H1 (cell line): ENCODE data around the gene PRUNE1. TPM values are rescaled to one million over a fixed set of nuclear protein-coding genes. Genes with fewer than 3 reads are reported as not detected.

ENCODE experiments used
- CTCF ChIA-PET: fragments of 300-600 bp; sonication (Branson Sonifier 250); formaldehyde crosslinking; loops from one replicate; lab custom pipeline; 2021; ENCODE audit not compliant: partially characterized antibody; lab: Charles Lee
- POLR2A ChIA-PET: fragments of 300-600 bp; sonication (Branson Sonifier 250); formaldehyde crosslinking; loops from one replicate; lab custom pipeline; 2021; ENCODE audit warnings: inconsistent platforms; ENCODE audit not compliant: partially characterized antibody; lab: Charles Lee
- DNase-seq, 2 experiments: peaks; one replicate each; pipeline versions ENCODE4 v3.0.0 to v3.0.0-alpha.2; 2010 to 2022; ENCODE audit warnings: low spot score in 2 of 2, low read depth in 1 of 2, mixed read lengths in 1 of 2
- FAIRE-seq: peaks from 2 replicates; lab custom pipeline; 2011; peaks lifted over from hg19 to GRCh38; lab: Jason Lieb, UNC
- H2AFZ ChIP-seq: 2 replicates; pipeline ENCODE4 v1.8.1; 2012; ENCODE audit warnings: low read length, inconsistent platforms
- H2AK5ac ChIP-seq: 2 replicates; pipeline ENCODE4 v1.6.1; 2013; ENCODE audit warnings: low read depth, low read length
- H2BK120ac ChIP-seq: replicated peaks from 2 replicates; pipeline ENCODE3; 2013; ENCODE audit warnings: low read depth, low read length, inconsistent platforms
- H2BK12ac ChIP-seq: 2 replicates; pipeline ENCODE4 v1.6.1; 2013; ENCODE audit warnings: low read depth, low read length
- H2BK15ac ChIP-seq: 2 replicates; pipeline ENCODE4 v1.6.1; 2013; ENCODE audit warnings: low read length
- H2BK20ac ChIP-seq: 2 replicates; pipeline ENCODE4 v1.6.1; 2013; ENCODE audit warnings: low read length
- H2BK5ac ChIP-seq: 2 replicates; pipeline ENCODE4 v1.6.1; 2013; ENCODE audit warnings: low read depth, low read length
- H3K14ac ChIP-seq: 2 replicates; pipeline ENCODE4 v1.6.1; 2013; ENCODE audit warnings: inconsistent platforms; ENCODE audit not compliant: insufficient read length
- H3K18ac ChIP-seq: 2 replicates; pipeline ENCODE4 v1.6.1; 2013; ENCODE audit warnings: low read length; ENCODE audit errors: extremely low read depth
- H3K23ac ChIP-seq: 2 replicates; pipeline ENCODE4 v1.6.1; 2013; ENCODE audit warnings: inconsistent platforms; ENCODE audit not compliant: insufficient read length
- H3K23me2 ChIP-seq: 2 replicates; pipeline ENCODE4 v1.6.1; 2013; ENCODE audit warnings: low read depth, low read length
- H3K27ac ChIP-seq: 2 replicates; pipeline ENCODE4 v1.6.1; 2011; ENCODE audit warnings: low read depth, low read length, inconsistent platforms
- H3K27me3 ChIP-seq, 4 experiments: replicated peaks in 1 of 4; 1 replicate in 1 of 4; 2 replicates in 3 of 4; pipeline versions ENCODE4 v1.6.1 to v1.8.1; 2011 to 2013; ENCODE audit warnings: low read length in 3 of 4, mild to moderate bottlenecking in 3 of 4, inconsistent platforms in 2 of 4, mixed read lengths in 2 of 4, moderate library complexity in 1 of 4; ENCODE audit not compliant: control insufficient read depth in 3 of 4, insufficient read depth in 3 of 4; ENCODE audit errors: extremely low read depth in 1 of 4
- H3K36me3 ChIP-seq, 4 experiments: 2 replicates each; pipeline versions ENCODE4 v1.6.1 to v1.8.1; 2011 to 2013; ENCODE audit warnings: mild to moderate bottlenecking in 4 of 4, low read length in 3 of 4, moderate library complexity in 2 of 4, control low read depth in 1 of 4, inconsistent platforms in 1 of 4; ENCODE audit not compliant: insufficient read depth in 4 of 4, control insufficient read depth in 2 of 4
- H3K4ac ChIP-seq: replicated peaks from 2 replicates; pipeline ENCODE3; 2013; ENCODE audit warnings: low read length, low read depth, mixed read lengths, inconsistent platforms; ENCODE audit not compliant: insufficient read length
- H3K4me1 ChIP-seq, 4 experiments: replicated peaks in 1 of 4; 1 replicate in 1 of 4; 2 replicates in 3 of 4; pipeline versions ENCODE4 v1.6.1 to v1.8.1; 2011 to 2013; ENCODE audit warnings: low read length in 3 of 4, inconsistent platforms in 2 of 4, mixed read lengths in 1 of 4; ENCODE audit not compliant: insufficient read depth in 4 of 4, control insufficient read depth in 3 of 4
- H3K4me2 ChIP-seq, 2 experiments: 2 replicates each; pipeline versions ENCODE4 v1.6.1 to v1.8.1; 2011 to 2013; ENCODE audit warnings: low read depth in 2 of 2, low read length in 2 of 2, control low read depth in 1 of 2, inconsistent platforms in 1 of 2, mild to moderate bottlenecking in 1 of 2; ENCODE audit not compliant: insufficient read depth in 1 of 2
- H3K4me3 ChIP-seq, 4 experiments: fragments of 200-600, 300-600 bp in 1 of 4; sonication (generic), shearing (Covaris generic), sonication (Bioruptor Twin) in 1 of 4; 2 replicates each; pipeline versions ENCODE4 v1.5.1 to v1.8.1; 2011 to 2016; ENCODE audit warnings: low read length in 4 of 4, low read depth in 3 of 4, control low read depth in 2 of 4, inconsistent platforms in 2 of 4, mild to moderate bottlenecking in 2 of 4, mixed read lengths in 1 of 4, moderate library complexity in 1 of 4; ENCODE audit not compliant: insufficient read depth in 2 of 4; ENCODE audit errors: extremely low read depth in 1 of 4
- H3K56ac ChIP-seq: replicated peaks from 2 replicates; pipeline ENCODE3; 2013; ENCODE audit warnings: low read depth, mild to moderate bottlenecking, mixed read lengths, low read length, inconsistent platforms; ENCODE audit not compliant: insufficient read length
- H3K79me1 ChIP-seq: 2 replicates; pipeline ENCODE4 v1.6.1; 2013; ENCODE audit warnings: low read depth, low read length, control low read depth
- H3K79me2 ChIP-seq, 2 experiments: 2 replicates each; pipeline versions ENCODE4 v1.6.1 to v1.8.1; 2012 to 2013; ENCODE audit warnings: low read length in 2 of 2, mild to moderate bottlenecking in 2 of 2, inconsistent platforms in 1 of 2; ENCODE audit not compliant: insufficient read depth in 2 of 2, control insufficient read depth in 1 of 2
- H3K9ac ChIP-seq, 4 experiments: replicated peaks in 1 of 4; 1 replicate in 1 of 4; 2 replicates in 3 of 4; pipeline versions ENCODE4 v1.6.1 to v1.8.1; 2011 to 2013; ENCODE audit warnings: low read depth in 3 of 4, low read length in 3 of 4, control low read depth in 2 of 4, mild to moderate bottlenecking in 2 of 4, moderate library complexity in 2 of 4, inconsistent platforms in 1 of 4; ENCODE audit errors: extremely low read depth in 1 of 4
- H3K9me3 ChIP-seq, 2 experiments: 2 replicates each; pipeline versions ENCODE4 v1.6.1 to v1.8.1; 2012 to 2013; ENCODE audit warnings: mild to moderate bottlenecking in 2 of 2, moderate library complexity in 2 of 2, control low read depth in 1 of 2, inconsistent platforms in 1 of 2, low read depth in 1 of 2, low read length in 1 of 2, mixed read lengths in 1 of 2; ENCODE audit not compliant: insufficient read depth in 2 of 2
- H4K20me1 ChIP-seq, 2 experiments: replicated peaks in 1 of 2; 2 replicates each; pipeline versions ENCODE3 to v1.8.1; 2011 to 2013; ENCODE audit warnings: inconsistent platforms in 2 of 2, low read length in 2 of 2, mild to moderate bottlenecking in 1 of 2; ENCODE audit not compliant: insufficient read depth in 2 of 2, control insufficient read depth in 1 of 2
- H4K5ac ChIP-seq: 2 replicates; pipeline ENCODE4 v1.6.1; 2013; ENCODE audit warnings: low read length, low read depth, mixed read lengths, inconsistent platforms; ENCODE audit not compliant: insufficient read length
- H4K8ac ChIP-seq: 2 replicates; pipeline ENCODE4 v1.8.0; 2013; ENCODE audit warnings: mild to moderate bottlenecking, moderate library complexity, low read length, inconsistent platforms; ENCODE audit not compliant: insufficient read depth; ENCODE audit errors: extremely low read depth
- H4K91ac ChIP-seq: replicated peaks from 2 replicates; pipeline ENCODE3; 2013; ENCODE audit warnings: low read length, mixed read lengths, inconsistent platforms; ENCODE audit not compliant: insufficient read length
- KDM1A ChIP-seq: fragments of 200-600, 300-600 bp; sonication (generic); IDR thresholded peaks from 2 replicates; pipeline ENCODE4 v1.7.1; 2016; ENCODE audit warnings: mild to moderate bottlenecking, low read length, borderline replicate concordance
- WGBS, 2 experiments: shearing (Covaris generic) in 1 of 2; methylation state at CpG; one replicate each; pipeline versions ENCODE4 v1.1.6 to v1.1.7; 2013 to 2015; ENCODE audit warnings: low lambda C conversion rate in 2 of 2, mixed read lengths in 2 of 2, inconsistent platforms in 1 of 2, low coverage in 1 of 2, missing lambda C conversion rate in 1 of 2; ENCODE audit not compliant: insufficient replicate concordance in 2 of 2, insufficient coverage in 1 of 2, insufficient read length in 1 of 2; ENCODE audit errors: extremely low coverage in 1 of 2, missing lambda C conversion rate in 1 of 2; 5-methylcytosine and 5-hydroxymethylcytosine counted together
- polyA plus RNA-seq, 7 experiments: library from polyadenylated mRNA; depleted of rRNA in 3 of 7; stranded (reverse) in 5 of 7; unstranded in 2 of 7; fragments of >200 nt in 5 of 7; fragments of 200-250 nt in 2 of 7; gene quantifications; 1 replicate in 5 of 7; 2 replicates in 1 of 7; 4 replicates in 1 of 7; pipeline versions ENCODE4 v1.2.1 to v1.2.3, GENCODE V29; 2011 to 2013; ENCODE audit warnings: missing spikeins in 2 of 7, mixed read lengths in 2 of 7
- total RNA-seq: library from RNA; stranded (reverse); fragmentation: NEBNext Ultra II Directional; extraction: Animal tissue kit (Norgen Biotek cat#: 25700); gene quantifications from 2 replicates; pipeline ENCODE4 v1.2.1, GENCODE V29; 2021

PRUNE1 gene
- total and polyA plus RNA-seq, 2 of the 8 experiments (the other 6 are each of a cell fraction or from before 2014, with no cell fraction given): 32.8 to 54.2 TPM

- Histone ChIP-seq H3K14ac (no peak overlapping the region), H3K18ac (no peak overlapping the region), H3K4me1 (peaks cover 0 to 4% (median 0%) of the 10 kb centered on the region in 4 experiments; a peak in 1 of 7 replicates), H3K79me2 (no peaks in the 10 kb centered on the region), H2BK12ac (no peak overlapping the region), H2AK5ac (no peak overlapping the region), H4K5ac (no peak overlapping the region), H3K79me1 (no peaks in the 10 kb centered on the region), H3K23me2 (no peaks in the 10 kb centered on the region), H2AFZ (no peak overlapping the region), H4K20me1 (no peaks in the 10 kb centered on the region), H2BK120ac (no peak overlapping the region), H3K27me3 (no peaks in the 10 kb centered on the region), H3K4ac (no peak overlapping the region), H4K8ac (no peak overlapping the region), H3K4me3 (no peak overlapping the region), H3K9ac (no peak overlapping the region), H3K27ac (no peak overlapping the region), H3K23ac (no peak overlapping the region), H3K56ac (no peak overlapping the region), H3K4me2 (no peak overlapping the region), H3K9me3 (no peaks in the 10 kb centered on the region), H2BK20ac (no peak overlapping the region), H4K91ac (no peak overlapping the region), H3K36me3 (peaks cover 0 to 7% (median 5%) of the 10 kb centered on the region in 4 experiments; a peak in 6 of 8 replicates), H2BK5ac (no peak overlapping the region), H2BK15ac (no peak overlapping the region)
- DNase-seq: no peak
- no peak for FAIRE-seq
- 93% methylated on average over 3 of the region's 3 CpGs; no CpG with 5 or more reads in 1 of the 2 experiments for WGBS, 2 experiments
- ChIA-PET CTCF (interaction anchor here (1.2 to 7.0 kb wide), 11 partner anchors 8 to 105 kb away, joined by 3 to 183 read pairs (median 6); partner anchors contain the start of genes ANXA9, CDC42SE1, CERS2 and MINDY1), POLR2A (interaction anchor here (0.6 to 6.3 kb wide), 5 partner anchors 12 to 63 kb away, joined by 3 to 44 read pairs (median 4); partner anchors contain the start of genes ANXA9 and MINDY1)
- no peak for TF ChIP-seq KDM1A
These were observed 14.0 kb upstream of the PRUNE1 start for GRCh38 chr1:150994248-150994647.
